Measurements from ENCODE around the gene ANKDD1A. TPM values are rescaled to one million over a fixed set of nuclear protein-coding genes. Genes with fewer than 3 reads are reported as not detected.

The ANKDD1A gene
- total RNA-seq, 1 experiment from 2014 or later: 6.8 TPM

GRCh38 chr15:64912379-64913325 lies 950 bp downstream of the ANKDD1A start:
- ChIA-PET POLR2A (interaction anchor here (0.6 to 0.7 kb wide), 2 partner anchors 45 to 312 kb away, joined by 3 read pairs; no protein-coding TSS in a partner anchor), CTCF (interaction anchor here (0.6 kb wide), 1 partner anchor 30 kb away, joined by 3 read pairs; no protein-coding TSS in a partner anchor)
- Histone ChIP-seq H3K27ac (ENCODE audit: low read length) (0 out of 2 replicates have a peak overlapping the region, but pooled peaks have one; percentile 34), H3K36me3 (ENCODE audit: control insufficient read depth, insufficient read depth, low read length) (no peaks in the 10 kb centered on the region; the same call in 1 of the 2 replicates), H3K27me3 (ENCODE audit: control insufficient read depth, insufficient read depth, low read length) (0 out of 2 replicates have a peak, but pooled peaks cover 2% of the 10 kb centered on the region), H3K4me3 (ENCODE audit: low read depth in 2 of 2, low read length in 2 of 2) (peak overlapping the region; percentile 67 to 82), H3K9me3 (ENCODE audit: control insufficient read depth, insufficient read depth, low read depth, low read length) (no peaks in the 10 kb centered on the region), H3K4me1 (ENCODE audit: control insufficient read depth, insufficient read depth, low read length) (peaks cover 6% of the 10 kb centered on the region)
- DNase-seq (ENCODE audit: low read depth, low spot score) (no peak), ATAC-seq (0 out of 2 replicates have a peak, but pooled peaks have one; percentile 19)
- in situ Hi-C loops (cut with HindIII; ENCODE audit: low pct_unique_long_range_greater_than_20kb, low sequenced_read_pairs): no loop called here
- intact Hi-C loops (cut with micrococcal nuclease; ENCODE audit: unreplicated experiment): no loop called here
- TF ChIP-seq SIN3A (IDR thresholded peaks at IDR 0.05; ENCODE audit: borderline replicate concordance, insufficient read depth, low read depth, low read length): 0 out of 2 replicates have a peak, but pooled peaks have one; percentile 10
- TF ChIP-seq TCF7L2 (IDR thresholded peaks at IDR 0.05; ENCODE audit: low read depth, low read length): no peak
- TSS peak; percentile 63 for BruUV-seq (replicated peaks)

- no TSS peak for BruUV-seq (replicated peaks)
- in situ Hi-C loops (cut with HindIII; ENCODE audit: low pct_unique_long_range_greater_than_20kb, low sequenced_read_pairs): no loop called here
- Histone ChIP-seq H3K9me3 (ENCODE audit: control insufficient read depth, insufficient read depth, low read depth, low read length) (no peaks in the 10 kb centered on the region), H3K27ac (ENCODE audit: low read length) (no peak overlapping the region), H3K27me3 (ENCODE audit: control insufficient read depth, insufficient read depth, low read length) (no peaks in the 10 kb centered on the region), H3K36me3 (ENCODE audit: control insufficient read depth, insufficient read depth, low read length) (no peaks in the 10 kb centered on the region; the same call in 1 of the 2 replicates), H3K4me1 (ENCODE audit: control insufficient read depth, insufficient read depth, low read length) (peaks cover 6% of the 10 kb centered on the region), H3K4me3 (ENCODE audit: low read depth in 2 of 2, low read length in 2 of 2) (no peak overlapping the region)
- ChIA-PET CTCF (interaction anchor here (0.7 kb wide), 1 partner anchor 483 kb away, joined by 3 read pairs; no protein-coding TSS in a partner anchor), POLR2A (no interaction called here)
- intact Hi-C loops (cut with micrococcal nuclease; ENCODE audit: unreplicated experiment): no loop called here
- no peak for DNase-seq (ENCODE audit: low read depth, low spot score)
- TF ChIP-seq CTCF (IDR thresholded peaks at IDR 0.05) (no peak), POLR2AphosphoS5 (IDR thresholded peaks at IDR 0.05; ENCODE audit: low read depth, low read length) (no peak), REST (IDR thresholded peaks at IDR 0.05; ENCODE audit: insufficient read depth in 1 of 2, low read depth in 2 of 2, low read length in 1 of 2) (no peak), TCF7L2 (IDR thresholded peaks at IDR 0.05; ENCODE audit: low read depth, low read length) (no peak), SIN3A (IDR thresholded peaks at IDR 0.05; ENCODE audit: borderline replicate concordance, insufficient read depth, low read depth, low read length) (no peak)
- ATAC-seq: no peak
Observed at GRCh38 chr15:64915518-64916227, 4.0 kb downstream of the ANKDD1A start.

All from Panc1 (cell line).